GM21515 (cell line): ENCODE data around the gene COA8.
"Not testable (repeated sequence)": the region's sequence is repeated elsewhere in the genome, so short reads cannot be mapped to it uniquely, and the experiment has no call there.

Experiments used
- ATAC-seq: cut with Tn5 transposase; IDR thresholded peaks from one replicate; pipeline ENCODE4 v1.9.1; 2021; ENCODE audit not compliant: unreplicated experiment

Gene COA8

GRCh38 chr14:103525430-103526246, 37.1 kb upstream of the COA8 start:
- ATAC-seq = not testable (repeated sequence)

- no peak for ATAC-seq
Observed at GRCh38 chr14:103526247-103526913, 36.4 kb upstream of the COA8 start.

GRCh38 chr14:103526914-103527248, 35.9 kb upstream of the COA8 start:
- ATAC-seq = no peak

- no peak for ATAC-seq
Observed at GRCh38 chr14:103527408-103528145, 35.2 kb upstream of the COA8 start.

- ATAC-seq = no peak
Observed at GRCh38 chr14:103528146-103528586, 34.6 kb upstream of the COA8 start.

- ATAC-seq = no peak
Observed at GRCh38 chr14:103528587-103529382, 34.0 kb upstream of the COA8 start, which contains the start of gene TRMT61A. TSS of gene TRMT61A (plus strand) at chr14:103529196. CDS start at chr14:103529979, 783 bp downstream.

GRCh38 chr14:103529383-103530365, 33.1 kb upstream of the COA8 start:
- no peak for ATAC-seq

GRCh38 chr14:103530390-103530789, 32.4 kb upstream of the COA8 start:
- no peak for ATAC-seq

- no peak for ATAC-seq
Observed at GRCh38 chr14:103530831-103531230, 31.9 kb upstream of the COA8 start.

GRCh38 chr14:103531421-103532215, 31.1 kb upstream of the COA8 start:
- no peak for ATAC-seq

- no peak for ATAC-seq
Observed at GRCh38 chr14:103532216-103533136, 30.3 kb upstream of the COA8 start.

GRCh38 chr14:103533137-103533998, 29.4 kb upstream of the COA8 start:
- no peak for ATAC-seq

- ATAC-seq = no peak
Observed at GRCh38 chr14:103533999-103534575, 28.7 kb upstream of the COA8 start.

GRCh38 chr14:103534576-103535061, 28.1 kb upstream of the COA8 start:
- ATAC-seq = no peak

- ATAC-seq = no peak
Observed at GRCh38 chr14:103535081-103535890, 27.5 kb upstream of the COA8 start.
